HEK293 (cell line): ENCODE results near the gene C16orf86.

Source experiments
- CTCF ChIA-PET: fragments of 350-600 bp; formaldehyde crosslinking; extraction: SDS; loops from one replicate; lab custom pipeline; 2021; ENCODE audit warnings: antibody characterized with exemption; lab: Yijun Ruan, JAX
- POLR2A ChIA-PET: fragments of 300-600 bp; formaldehyde crosslinking; extraction: SDS; loops from one replicate; lab custom pipeline; 2020; ENCODE audit warnings: antibody characterized with exemption, inconsistent platforms; lab: Yijun Ruan, JAX
- H3K27ac ChIP-seq: fragments of 200-500 bp; sonication (Bioruptor generic); 2 replicates; pipeline ENCODE4 v1.5.1; 2014; ENCODE audit warnings: low read depth, low read length, control low read depth, inconsistent platforms; ENCODE audit errors: extremely low read depth
- H3K36me3 ChIP-seq, 2 experiments: fragments of 200-500 bp in 1 of 2; sonication (Bioruptor generic) in 1 of 2; 1 replicate in 1 of 2; 2 replicates in 1 of 2; pipeline ENCODE4 v1.5.1; 2014 to 2017; ENCODE audit warnings: inconsistent platforms in 2 of 2, low read length in 2 of 2; ENCODE audit not compliant: control insufficient read depth in 2 of 2, insufficient read depth in 1 of 2
- H3K4me1 ChIP-seq: fragments of 200-500 bp; sonication (Bioruptor generic); 2 replicates; pipeline ENCODE4 v1.5.1; 2014; ENCODE audit warnings: mild to moderate bottlenecking, low read length, inconsistent platforms; ENCODE audit not compliant: control insufficient read depth, insufficient read depth
- H3K4me3 ChIP-seq: 2 replicates; pipeline ENCODE4 v1.5.1; 2011; ENCODE audit warnings: low read depth, mild to moderate bottlenecking, control low read depth, low read length, moderate library complexity
- H3K9me3 ChIP-seq: fragments of 200-500 bp; sonication (Bioruptor generic); 2 replicates; pipeline ENCODE4 v1.5.1; 2014; ENCODE audit warnings: low read depth, low read length, inconsistent platforms; ENCODE audit not compliant: control insufficient read depth, insufficient read depth
- GLIS2 ChIP-seq: fragments of 450-650 bp; formaldehyde crosslinking; IDR thresholded peaks from 2 replicates; pipeline ENCODE4 v1.5.1; 2016; ENCODE audit warnings: missing biosample characterization, missing genetic modification characterization
- KLF1 ChIP-seq: fragments of 450-650 bp; formaldehyde crosslinking; IDR thresholded peaks from 2 replicates; pipeline ENCODE4 v1.5.1; 2016; ENCODE audit warnings: missing biosample characterization, missing genetic modification characterization
- KLF16 ChIP-seq: fragments of 450-650 bp; formaldehyde crosslinking; IDR thresholded peaks from 2 replicates; pipeline ENCODE4 v1.5.1; 2017; ENCODE audit warnings: missing biosample characterization, missing genetic modification characterization
- KLF8 ChIP-seq: fragments of 450-650 bp; formaldehyde crosslinking; IDR thresholded peaks from 2 replicates; pipeline ENCODE4 v1.5.1; 2016; ENCODE audit warnings: missing biosample characterization, missing genetic modification characterization
- OSR2 ChIP-seq: fragments of 450-650 bp; formaldehyde crosslinking; IDR thresholded peaks from 2 replicates; pipeline ENCODE4 v1.5.1; 2016; ENCODE audit warnings: missing biosample characterization, missing genetic modification characterization
- PRDM1 ChIP-seq: fragments of 450-650 bp; formaldehyde crosslinking; IDR thresholded peaks from 2 replicates; pipeline ENCODE4; 2016; ENCODE audit warnings: missing biosample characterization, missing genetic modification characterization
- PRDM4 ChIP-seq: fragments of 450-650 bp; formaldehyde crosslinking; IDR thresholded peaks from 2 replicates; pipeline ENCODE4 v1.5.1; 2017; ENCODE audit warnings: missing biosample characterization, missing genetic modification characterization
- RBAK ChIP-seq: fragments of 450-650 bp; formaldehyde crosslinking; IDR thresholded peaks from 2 replicates; pipeline ENCODE4 v1.5.1; 2016; ENCODE audit warnings: missing biosample characterization, missing genetic modification characterization
- TCF7L2 ChIP-seq: IDR thresholded peaks from 2 replicates; pipeline ENCODE4 v1.6.1; 2011; ENCODE audit warnings: low read depth, mild to moderate bottlenecking, inconsistent platforms, low read length, moderate library complexity, borderline replicate concordance
- ZBTB17 ChIP-seq: fragments of 450-650 bp; formaldehyde crosslinking; IDR thresholded peaks from 2 replicates; pipeline ENCODE4 v1.5.1; 2016; ENCODE audit warnings: missing biosample characterization, missing genetic modification characterization
- ZBTB26 ChIP-seq: fragments of 450-650 bp; formaldehyde crosslinking; optimal IDR thresholded peaks from 2 replicates; pipeline ENCODE3; 2016; ENCODE audit warnings: missing biosample characterization, mild to moderate bottlenecking, missing genetic modification characterization
- ZBTB8A ChIP-seq: fragments of 450-650 bp; formaldehyde crosslinking; IDR thresholded peaks from 2 replicates; pipeline ENCODE4 v1.5.1; 2016; ENCODE audit warnings: missing biosample characterization, missing genetic modification characterization
- ZNF155 ChIP-seq: fragments of 450-650 bp; formaldehyde crosslinking; IDR thresholded peaks from 2 replicates; pipeline ENCODE4 v1.5.1; 2016; ENCODE audit warnings: missing biosample characterization, missing genetic modification characterization
- ZNF174 ChIP-seq: fragments of 450-650 bp; formaldehyde crosslinking; IDR thresholded peaks from 2 replicates; pipeline ENCODE4 v1.5.0; 2017; ENCODE audit warnings: missing biosample characterization, mild to moderate bottlenecking, missing genetic modification characterization
- ZNF214 ChIP-seq: fragments of 450-650 bp; formaldehyde crosslinking; IDR thresholded peaks from 2 replicates; pipeline ENCODE4 v1.5.1; 2017; ENCODE audit warnings: missing biosample characterization, mild to moderate bottlenecking, missing genetic modification characterization, borderline replicate concordance
- ZNF24 ChIP-seq: fragments of 450-650 bp; formaldehyde crosslinking; IDR thresholded peaks from 2 replicates; pipeline ENCODE4 v1.5.1; 2016; ENCODE audit warnings: missing biosample characterization, missing genetic modification characterization
- ZNF324 ChIP-seq: fragments of 450-650 bp; formaldehyde crosslinking; IDR thresholded peaks from 2 replicates; pipeline ENCODE4 v1.5.1; 2016; ENCODE audit warnings: missing biosample characterization, missing genetic modification characterization
- ZNF341 ChIP-seq: fragments of 450-650 bp; formaldehyde crosslinking; IDR thresholded peaks from 2 replicates; pipeline ENCODE4; 2016; ENCODE audit warnings: low read depth, missing biosample characterization, missing genetic modification characterization
- ZNF354C ChIP-seq: fragments of 450-650 bp; formaldehyde crosslinking; IDR thresholded peaks from 2 replicates; pipeline ENCODE4 v1.5.1; 2016; ENCODE audit warnings: missing biosample characterization, missing genetic modification characterization, low read depth, borderline replicate concordance
- ZNF362 ChIP-seq: fragments of 450-650 bp; formaldehyde crosslinking; IDR thresholded peaks from 2 replicates; pipeline ENCODE4 v1.5.1; 2016; ENCODE audit warnings: missing biosample characterization, missing genetic modification characterization
- ZNF394 ChIP-seq: fragments of 450-650 bp; formaldehyde crosslinking; IDR thresholded peaks from 2 replicates; pipeline ENCODE4 v1.5.1; 2016; ENCODE audit warnings: missing biosample characterization, missing genetic modification characterization, mild to moderate bottlenecking, moderate library complexity, borderline replicate concordance
- ZNF426 ChIP-seq: fragments of 450-650 bp; formaldehyde crosslinking; IDR thresholded peaks from 2 replicates; pipeline ENCODE4 v1.5.1; 2017; ENCODE audit warnings: missing biosample characterization, missing genetic modification characterization, mild to moderate bottlenecking, inconsistent platforms, moderate library complexity
- ZNF513 ChIP-seq: fragments of 450-650 bp; IDR thresholded peaks from 2 replicates; pipeline ENCODE4 v1.5.1; 2018; ENCODE audit warnings: missing biosample characterization, missing genetic modification characterization
- ZNF555 ChIP-seq: fragments of 450-650 bp; formaldehyde crosslinking; conservative IDR thresholded peaks from 2 replicates; pipeline ENCODE4 v1.5.1; 2017; ENCODE audit warnings: missing biosample characterization, mild to moderate bottlenecking, missing genetic modification characterization, inconsistent platforms
- ZNF561 ChIP-seq: fragments of 450-650 bp; IDR thresholded peaks from 2 replicates; pipeline ENCODE4 v1.5.1; 2018; ENCODE audit warnings: missing biosample characterization, missing genetic modification characterization, borderline replicate concordance
- ZNF658 ChIP-seq: fragments of 450-650 bp; formaldehyde crosslinking; IDR thresholded peaks from 2 replicates; pipeline ENCODE4; 2016; ENCODE audit warnings: missing biosample characterization, missing genetic modification characterization
- ZNF664 ChIP-seq: fragments of 450-650 bp; formaldehyde crosslinking; IDR thresholded peaks from 2 replicates; pipeline ENCODE4 v1.5.1; 2016; ENCODE audit warnings: missing biosample characterization, missing genetic modification characterization
- ZNF707 ChIP-seq: fragments of 450-650 bp; formaldehyde crosslinking; IDR thresholded peaks from 2 replicates; pipeline ENCODE4 v1.5.1; 2016; ENCODE audit warnings: missing biosample characterization, missing genetic modification characterization
- ZNF837 ChIP-seq: fragments of 450-650 bp; formaldehyde crosslinking; IDR thresholded peaks from 2 replicates; pipeline ENCODE4 v1.5.1; 2016; ENCODE audit warnings: missing biosample characterization, missing genetic modification characterization
- ZNF843 ChIP-seq: fragments of 450-650 bp; formaldehyde crosslinking; IDR thresholded peaks from 2 replicates; pipeline ENCODE4 v1.5.1; 2016; ENCODE audit warnings: missing biosample characterization, missing genetic modification characterization
- ZSCAN23 ChIP-seq: fragments of 450-650 bp; formaldehyde crosslinking; IDR thresholded peaks from 2 replicates; pipeline ENCODE4 v1.5.1; 2016; ENCODE audit warnings: missing biosample characterization, missing genetic modification characterization

The C16orf86 gene

GRCh38 chr16:67668495-67669157, 2.0 kb downstream of the C16orf86 start:
- H3K27ac ChIP-seq, result no peak overlapping the region
- peaks cover 0 to 18% of the 10 kb centered on the region in 2 experiments; a peak in 1 of 3 replicates for H3K36me3 ChIP-seq
- no peak overlapping the region for H3K4me3 ChIP-seq
- 0 out of 2 replicates have a peak, but pooled peaks cover 3% of the 10 kb centered on the region for H3K4me1 ChIP-seq
- TF ChIP-seq ZNF24 (tag by site-specific recombination) (no peak), TCF7L2 (no peak), ZBTB17 (tag by site-specific recombination) (no peak), GLIS2 (no peak), ZNF341 (tag by site-specific recombination) (no peak), ZNF354C (tag by site-specific recombination) (no peak), ZNF664 (no peak), ZNF561 (no peak), KLF8 (tag by site-specific recombination) (no peak), KLF16 (tag by site-specific recombination) (no peak), ZNF513 (tag by site-specific recombination) (no peak), PRDM4 (tag by site-specific recombination) (no peak), ZNF555 (no peak), ZNF394 (no peak)
- TF ChIP-seq, all 188 proteins: peak for 0
- POLR2A ChIA-PET, result no interaction called here
- no peaks in the 10 kb centered on the region for H3K9me3 ChIP-seq
- CTCF ChIA-PET, result interaction anchor here (0.6 to 3.0 kb wide), 9 partner anchors 11 to 273 kb away, joined by 3 to 19 read pairs (median 3); partner anchors contain the start of gene GFOD2

GRCh38 chr16:67669499-67670101, 3.0 kb downstream of the C16orf86 start:
- POLR2A ChIA-PET, result no interaction called here
- no peak for TF ChIP-seq ZNF362
- TF ChIP-seq ZNF426 (tag by site-specific recombination), result no peak
- TF ChIP-seq OSR2, result no peak
- TF ChIP-seq ZNF174 (tag by site-specific recombination), result no peak
- TF ChIP-seq ZNF658 (tag by site-specific recombination), result no peak
- TF ChIP-seq ZBTB8A (tag by site-specific recombination), result no peak
- no peak for TF ChIP-seq ZNF837 (tag by site-specific recombination)
- no peak for TF ChIP-seq ZNF214 (tag by site-specific recombination)
- TF ChIP-seq KLF1 (tag by site-specific recombination), result no peak
- no peak for TF ChIP-seq ZSCAN23 (tag by site-specific recombination)
- no peak for TF ChIP-seq PRDM1 (tag by site-specific recombination)
- TF ChIP-seq ZNF707 (tag by site-specific recombination), result no peak
- no peak for TF ChIP-seq ZBTB26 (tag by site-specific recombination)
- TF ChIP-seq ZNF843 (tag by site-specific recombination), result no peak
- TF ChIP-seq ZNF155 (tag by site-specific recombination), result no peak
- no peak for TF ChIP-seq ZNF324 (tag by site-specific recombination)
- no peak for TF ChIP-seq RBAK (tag by site-specific recombination)

More at GRCh38 chr16:67669499-67670101, 3.0 kb downstream of the C16orf86 start:
- H3K9me3 ChIP-seq, result no peaks in the 10 kb centered on the region
- no peak overlapping the region for H3K4me3 ChIP-seq
- H3K4me1 ChIP-seq, result 0 out of 2 replicates have a peak, but pooled peaks cover 3% of the 10 kb centered on the region
- peaks cover 0 to 9% of the 10 kb centered on the region in 2 experiments; a peak in 1 of 3 replicates for H3K36me3 ChIP-seq
- CTCF ChIA-PET, result interaction anchor here (0.6 to 3.0 kb wide), 6 partner anchors 10 to 266 kb away, joined by 3 to 17 read pairs (median 4); partner anchors contain the start of genes ACD and GFOD2
- no peak overlapping the region for H3K27ac ChIP-seq
